AG10803 (cell line): ENCODE data around the gene HOXC12.

ENCODE experiments used
- DNase-seq: peaks from one replicate; pipeline ENCODE4 v3.0.0; 2010; ENCODE audit warnings: low read depth
- H3K4me3 ChIP-seq: 2 replicates; pipeline ENCODE4 v1.5.1; 2011; ENCODE audit warnings: mild to moderate bottlenecking, low read length, control low read depth
- CTCF ChIP-seq: conservative IDR thresholded peaks from 2 replicates; pipeline ENCODE4 v1.5.1; 2011; ENCODE audit warnings: mild to moderate bottlenecking, low read length, control low read depth, inconsistent platforms

The HOXC12 gene

GRCh38 chr12:53998110-53998899, 43.6 kb downstream of the HOXC12 start:
- DNase-seq = peak; percentile 15
- peak overlapping the region; percentile 98 for H3K4me3 ChIP-seq
- no peak for TF ChIP-seq CTCF

GRCh38 chr12:53998900-53999236, 44.2 kb downstream of the HOXC12 start:
- TF ChIP-seq CTCF = peak; percentile 31
- no peak for DNase-seq
- peak overlapping the region; percentile 98 for H3K4me3 ChIP-seq

GRCh38 chr12:53999559-54000115, 44.9 kb downstream of the HOXC12 start:
- peak; percentile 87 for DNase-seq
- H3K4me3 ChIP-seq = peak overlapping the region; percentile 98
- no peak for TF ChIP-seq CTCF

- H3K4me3 ChIP-seq = peak within 1 kb of the TSS; percentile 98
- 0 out of 2 replicates have a peak, but pooled peaks have one; percentile 1 for TF ChIP-seq CTCF
- no peak for DNase-seq
Observed at GRCh38 chr12:54000116-54001114, 45.7 kb downstream of the HOXC12 start, which contains the start of gene HOXC9. Gene HOXC9, plus strand, starts transcription at chr12:54000161. Its CDS starts 28 bp downstream, at chr12:54000189.

DNA sequence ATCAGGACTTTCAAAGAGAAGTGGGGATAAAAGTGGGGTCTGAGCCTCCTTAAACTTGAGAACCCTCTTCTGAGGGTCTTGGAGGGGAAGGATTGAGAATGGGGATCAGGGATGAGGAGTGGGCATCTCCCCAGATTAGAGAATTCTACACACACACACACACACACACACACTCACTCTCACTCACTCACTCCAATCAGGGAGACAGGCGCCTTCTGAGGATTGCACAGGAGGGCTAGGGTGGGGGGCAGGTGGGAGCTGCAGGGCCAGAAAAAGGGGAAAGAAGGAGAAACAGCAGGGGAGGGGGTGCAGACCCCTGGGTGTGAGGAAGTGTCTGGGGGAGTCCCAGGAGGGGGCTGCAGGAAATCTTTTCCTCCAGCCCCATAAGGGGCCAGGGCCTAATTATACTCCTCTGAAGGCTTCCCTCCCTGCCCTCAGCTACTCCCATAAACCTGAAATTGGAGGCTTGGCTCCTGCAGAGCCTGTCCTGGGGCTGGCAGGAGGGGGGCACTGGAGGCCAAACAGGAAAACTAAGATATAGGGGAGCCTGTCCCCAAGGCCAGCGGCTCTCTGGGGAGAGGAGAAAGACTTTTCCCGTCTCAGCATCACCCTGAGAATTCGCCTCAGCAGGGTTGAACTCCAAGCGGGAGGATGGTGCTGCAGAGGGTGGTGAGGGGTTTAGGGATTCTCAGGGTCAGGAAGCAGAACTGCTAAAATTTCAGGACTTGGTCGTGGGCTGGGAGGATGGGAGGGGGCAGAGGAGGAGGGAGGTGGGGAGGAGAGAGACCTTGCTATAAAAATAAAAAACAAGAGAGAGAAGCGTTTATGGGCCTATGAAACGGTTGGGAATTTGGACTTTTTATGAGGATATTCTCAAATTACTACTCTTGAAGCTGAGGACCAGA, 46.8 kb downstream of the HOXC12 start:
- no peak for DNase-seq

More for the DNA sequence above, 46.8 kb downstream of the HOXC12 start:
- H3K4me3 ChIP-seq = peak overlapping the region; percentile 98
- no peak for TF ChIP-seq CTCF
